Psoas muscle (tissue), 8 donors: ENCODE data around the gene SETDB1. TPM values are rescaled to one million over a fixed set of nuclear protein-coding genes. Genes with fewer than 3 reads are reported as not detected.
"Not testable (repeated sequence)": the region's sequence is repeated elsewhere in the genome, so short reads cannot be mapped to it uniquely, and the experiment has no call there.

Experiments
- ATAC-seq, 4 donors: fragments of 200-7000 bp; cut with Tn5 transposase; one replicate each; pipeline ENCODE4 v1.9.1; 2020; ENCODE audit warnings: moderate library complexity in 3 of 4, mild to moderate bottlenecking in 2 of 4
- DNase-seq, 2 donors: peaks; one replicate each; pipeline ENCODE4 v3.0.0-alpha.2; 2020
- H3K27ac ChIP-seq: fragments of 200-600 bp; one replicate; pipeline ENCODE4 v1.8.0; 2022
- H3K27me3 ChIP-seq, 3 donors: fragments of 200-600 bp in 1 of 3; one replicate each; pipeline versions ENCODE4 v1.6.1 to v1.8.0; 2013 to 2022; ENCODE audit warnings: low read length in 2 of 3, mild to moderate bottlenecking in 2 of 3, moderate library complexity in 1 of 3; ENCODE audit not compliant: insufficient read depth in 3 of 3
- H3K36me3 ChIP-seq, 2 donors: fragments of 200-600 bp in 1 of 2; one replicate each; pipeline versions ENCODE4 v1.6.1 to v1.8.0; 2013 to 2022; ENCODE audit warnings: low read depth in 1 of 2, mild to moderate bottlenecking in 1 of 2, moderate library complexity in 1 of 2; ENCODE audit not compliant: insufficient read depth in 1 of 2
- H3K4me1 ChIP-seq: fragments of 200-600 bp; one replicate; pipeline ENCODE4 v1.8.0; 2022
- H3K4me3 ChIP-seq: fragments of 200-600 bp; one replicate; pipeline ENCODE4 v1.8.0; 2022; ENCODE audit warnings: mild to moderate bottlenecking
- H3K9me3 ChIP-seq: fragments of 200-600 bp; one replicate; pipeline ENCODE4 v1.8.0; 2022
- CTCF ChIP-seq: fragments of 200-600 bp; IDR thresholded peaks from one replicate; pipeline ENCODE4 v1.8.0; 2022; ENCODE audit warnings: antibody characterized with exemption
- WGBS, 3 donors: extraction: QIAGEN DNeasy Blood & Tissue Kit; methylation state at CpG; one replicate each; pipeline versions ENCODE4 v1.1.6 to v1.1.7; 2013; 5-methylcytosine and 5-hydroxymethylcytosine counted together
- intact Hi-C, 2 donors: fragments of 100-400 bp; cut with DNase I; formaldehyde crosslinking; loops; one replicate each; pipeline versions ENCODE4 v1.11.0 to v1.14.2; 2022
- long read RNA-seq, 2 donors: library from polyadenylated mRNA; unstranded; transcript quantifications; one replicate each; pipeline ENCODE4 v2.0.0, GENCODE V29; 2021
- polyA plus RNA-seq, 3 donors: library from polyadenylated mRNA; stranded (reverse); fragments of 200-250 nt; gene quantifications; one replicate each; pipeline ENCODE4 v1.2.3, GENCODE V29; 2013
- total RNA-seq, 4 donors: library from RNA; stranded (reverse); fragmentation: NEBNext Ultra II Directional in 2 of 4; extraction: Animal tissue kit (Norgen Biotek cat#: 25700) in 2 of 4; gene quantifications; one replicate each; pipeline versions ENCODE4 v1.2.1 to v1.2.4, GENCODE V29; 2021 to 2023
- donor health status: healthy with polysubstance abuse.
- donor health status: DM: no; HTN: no; CAD: no; lungs with moderate emphysema.
- donor health status: Bipolar disorder and iron deficiency.
- donor health status: healthy.
- donor health status: DM: yes; HTN: yes; CAD: no.
- donor health status: DM: no; HTN: no; CAD: no.
- donor health status: DM: no; HTN: no; CAD: no.
- donor health status: DM: yes; HTN: yes; CAD: no.

Gene SETDB1
- total RNA-seq: 10 to 100 TPM; 19.4 to 27.1 (median 20.4) TPM
- polyA plus RNA-seq: 10 to 100 TPM; 12.8 to 14.8 (median 13.5) TPM
- long read RNA-seq, donor 1, partial matches to known transcripts: 2 of 7 reads
- long read RNA-seq, donor 1, other reads (novel, unspliced or antisense): 4 of 7 reads
- long read RNA-seq, donor 2, partial matches to known transcripts: 5 of 12 reads
- long read RNA-seq, donor 2, other reads (novel, unspliced or antisense): 7 of 12 reads

- TF ChIP-seq CTCF: no peak
- Histone ChIP-seq H3K4me3 (peak within 1 kb of the TSS; percentile 75), H3K4me1 (peaks cover 22% of the 10 kb centered on the region), H3K9me3 (no peaks in the 10 kb centered on the region), H3K27me3 (no peaks in the 10 kb centered on the region), H3K36me3 (peaks cover 7 to 37% of the 10 kb centered on the region in 2 donors), H3K27ac (peak within 1 kb of the TSS; percentile 85)
- peak; percentile 97 to 99 (median 98) for ATAC-seq
- intact Hi-C loops: loop anchor here in 1 of 2 donors (5.0 kb wide), 1 partner anchor 76 kb away; no protein-coding TSS in a partner anchor
- WGBS, 3 donors: 0 to 1% (median 0%) methylated on average over 39 of the region's 39 CpGs
- peak; percentile 95 to 98 for DNase-seq
These were observed at the start of gene SETDB1 for GRCh38 chr1:150926097-150926741. Gene SETDB1, plus strand, starts transcription at chr1:150926363. Its CDS starts 1,352 bp downstream, at chr1:150927715.

GRCh38 chr1:150878931-150879330 lies 47.2 kb upstream of the SETDB1 start:
- DNase-seq, H3K36me3 ChIP-seq, H3K4me3 ChIP-seq, H3K27me3 ChIP-seq, H3K9me3 ChIP-seq, ATAC-seq, H3K27ac ChIP-seq: not testable (repeated sequence)
- H3K4me1 ChIP-seq: peaks cover 10% of the 10 kb centered on the region
- WGBS, 3 donors: 83 to 90% (median 84%) methylated on average over 2 of the region's 2 CpGs
- intact Hi-C loops: loop anchor here in 1 of 2 donors (5.0 kb wide), 2 partner anchors 43 to 98 kb away; no protein-coding TSS in a partner anchor

- ATAC-seq (peak in 3 of 4 donors; percentile 37 to 65 (median 43)), DNase-seq (no peak)
- WGBS, 3 donors: 69 to 79% (median 73%) methylated on average over 2 of the region's 2 CpGs
- no peaks in the 10 kb centered on the region for H3K27me3 ChIP-seq
- no peak overlapping the region for H3K4me3 ChIP-seq
- H3K36me3 ChIP-seq: no peaks in the 10 kb centered on the region
- H3K27ac ChIP-seq: no peak overlapping the region
- no peak for TF ChIP-seq CTCF
- no peaks in the 10 kb centered on the region for H3K9me3 ChIP-seq
- intact Hi-C loops: loop anchor here in 1 of 2 donors (5.0 kb wide), 1 partner anchor 41 kb away; no protein-coding TSS in a partner anchor
- H3K4me1 ChIP-seq: no peaks in the 10 kb centered on the region
These were observed 44.7 kb upstream of the SETDB1 start for GRCh38 chr1:150881331-150882070.

GRCh38 chr1:150883121-150883520 lies 43.0 kb upstream of the SETDB1 start:
- intact Hi-C loops: loop anchor here in 1 of 2 donors (5.0 kb wide), 1 partner anchor 39 kb away; no protein-coding TSS in a partner anchor
- ATAC-seq: not testable (repeated sequence)
- WGBS, 3 donors: 89 to 92% (median 90%) methylated on average over 5 of the region's 5 CpGs

GRCh38 chr1:150887018-150887417 lies 39.1 kb upstream of the SETDB1 start, which contains the start of gene CTXND2:
Gene CTXND2, plus strand, starts transcription at chr1:150887136. Its CDS starts 25,179 bp downstream, at chr1:150912315.
- no peaks in the 10 kb centered on the region for H3K27me3 ChIP-seq
- H3K9me3 ChIP-seq: no peaks in the 10 kb centered on the region
- no peak within 1 kb of the TSS for H3K4me3 ChIP-seq
- TF ChIP-seq CTCF: no peak
- H3K36me3 ChIP-seq: no peaks in the 10 kb centered on the region
- ATAC-seq: no peak
- intact Hi-C loops: no loop called here
- no peaks in the 10 kb centered on the region for H3K4me1 ChIP-seq
- no peak within 1 kb of the TSS for H3K27ac ChIP-seq
- no peak for DNase-seq
- 39 to 45% (median 40%) methylated on average over 3 of the region's 3 CpGs for WGBS, 3 donors

More at GRCh38 chr1:150883121-150883520, 43.0 kb upstream of the SETDB1 start:
- H3K4me3 ChIP-seq, H3K4me1 ChIP-seq, H3K36me3 ChIP-seq, H3K27me3 ChIP-seq, DNase-seq, H3K9me3 ChIP-seq, H3K27ac ChIP-seq: not testable (repeated sequence)
